ENCODE data around the gene BANP.

GRCh38 chr16:88009563-88010342, 58.5 kb downstream of the BANP start:
- TF ChIP-seq CTCF (IDR thresholded peaks at IDR 0.05) (no peak), FOXP4 (CRISPR knock-in tag; IDR thresholded peaks at IDR 0.05) (no peak), ATF2 (CRISPR knock-in tag; IDR thresholded peaks at IDR 0.05; ENCODE audit: borderline replicate concordance, low read depth) (no peak), OVOL2 (CRISPR knock-in tag; IDR thresholded peaks at IDR 0.05; ENCODE audit: borderline replicate concordance) (no peak), ELF4 (CRISPR knock-in tag; IDR thresholded peaks at IDR 0.05; ENCODE audit: low read depth) (no peak), TEAD4 (CRISPR knock-in tag; IDR thresholded peaks at IDR 0.05) (no peak), TEAD1 (CRISPR knock-in tag; IDR thresholded peaks at IDR 0.05) (no peak), ESRRA (CRISPR knock-in tag; IDR thresholded peaks at IDR 0.05; ENCODE audit: borderline replicate concordance) (no peak), ATF3 (CRISPR knock-in tag; conservative IDR thresholded peaks at IDR 0.05) (no peak), NFYB (CRISPR knock-in tag; conservative IDR thresholded peaks at IDR 0.05; ENCODE audit: low read depth) (no peak), CREB1 (CRISPR knock-in tag; IDR thresholded peaks at IDR 0.05) (no peak), SP1 (CRISPR knock-in tag; conservative IDR thresholded peaks at IDR 0.05) (no peak)
- TF ChIP-seq, protein P1, sequence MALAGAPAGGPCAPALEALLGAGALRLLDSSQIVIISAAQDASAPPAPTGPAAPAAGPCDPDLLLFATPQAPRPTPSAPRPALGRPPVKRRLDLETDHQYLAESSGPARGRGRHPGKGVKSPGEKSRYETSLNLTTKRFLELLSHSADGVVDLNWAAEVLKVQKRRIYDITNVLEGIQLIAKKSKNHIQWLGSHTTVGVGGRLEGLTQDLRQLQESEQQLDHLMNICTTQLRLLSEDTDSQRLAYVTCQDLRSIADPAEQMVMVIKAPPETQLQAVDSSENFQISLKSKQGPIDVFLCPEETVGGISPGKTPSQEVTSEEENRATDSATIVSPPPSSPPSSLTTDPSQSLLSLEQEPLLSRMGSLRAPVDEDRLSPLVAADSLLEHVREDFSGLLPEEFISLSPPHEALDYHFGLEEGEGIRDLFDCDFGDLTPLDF (CRISPR knock-in tag; IDR thresholded peaks at IDR 0.05): no peak

All from WTC11 (cell line).